SU-DHL-6 (cell line): Measurements from ENCODE around the gene FAM3B.

ENCODE experiments used
- H2AFZ ChIP-seq: fragments of 200-600 bp; sonication (generic); 2 replicates; pipeline ENCODE4 v1.6.1; 2014; ENCODE audit warnings: low read depth, mild to moderate bottlenecking, moderate library complexity, mixed read lengths, antibody characterized with exemption, low read length; ENCODE audit not compliant: severe bottlenecking
- H3F3A ChIP-seq: fragments of 200-600 bp; shearing (Covaris generic); 2 replicates; pipeline ENCODE4 v1.6.0; 2016; ENCODE audit warnings: antibody characterized with exemption, mild to moderate bottlenecking; ENCODE audit not compliant: insufficient read depth
- H3K27ac ChIP-seq: fragments of 200-600 bp; sonication (generic); 2 replicates; pipeline ENCODE4 v1.5.1; 2016; ENCODE audit warnings: low read depth, mild to moderate bottlenecking, low read length, moderate library complexity, mixed read lengths
- H3K27me3 ChIP-seq: fragments of 200-600 bp; sonication (generic), shearing (Covaris generic); 2 replicates; pipeline ENCODE4 v1.6.0; 2014; ENCODE audit warnings: mild to moderate bottlenecking, low read length
- H3K36me3 ChIP-seq: fragments of 200-600 bp; sonication (generic); 2 replicates; pipeline ENCODE4 v1.6.1; 2014; ENCODE audit warnings: mild to moderate bottlenecking, low read length, mixed read lengths
- H3K4me2 ChIP-seq: fragments of 300-600, 200-600 bp; shearing (Covaris generic), sonication (generic); 2 replicates; pipeline ENCODE4 v1.6.0; 2014; ENCODE audit warnings: low read length, low read depth, mild to moderate bottlenecking; ENCODE audit not compliant: poor library complexity, severe bottlenecking
- H3K4me3 ChIP-seq: fragments of 200-600 bp; sonication (generic); 2 replicates; pipeline ENCODE4 v1.5.1; 2014; ENCODE audit warnings: antibody characterized with exemption, low read length, mild to moderate bottlenecking, mixed read lengths; ENCODE audit not compliant: insufficient read depth, poor library complexity, severe bottlenecking
- H3K79me2 ChIP-seq: fragments of 200-600 bp; sonication (generic); 2 replicates; pipeline ENCODE4 v1.6.1; 2014; ENCODE audit warnings: mild to moderate bottlenecking, low read length, moderate library complexity; ENCODE audit not compliant: insufficient read depth
- H3K9ac ChIP-seq: fragments of 200-600 bp; sonication (generic); 2 replicates; pipeline ENCODE4 v1.7.0; 2014; ENCODE audit warnings: mild to moderate bottlenecking, low read length
- H3K9me2 ChIP-seq: fragments of 200-600 bp; sonication (generic); replicated peaks from 2 replicates; pipeline ENCODE4 v1.6.1; 2014; ENCODE audit warnings: low read length; ENCODE audit not compliant: insufficient read depth
- H3K9me3 ChIP-seq: fragments of 200-600 bp; sonication (generic); 2 replicates; pipeline ENCODE4 v1.6.1; 2014; ENCODE audit warnings: low read length, mixed read lengths; ENCODE audit not compliant: insufficient read depth
- H4K20me1 ChIP-seq: fragments of 200-600 bp; sonication (generic); 2 replicates; pipeline ENCODE4 v1.6.1; 2014; ENCODE audit warnings: low read depth, mild to moderate bottlenecking, antibody characterized with exemption, low read length, moderate library complexity, mixed read lengths
- CTCF ChIP-seq: fragments of 200-600 bp; sonication (generic); IDR thresholded peaks from one replicate; pipeline ENCODE4 v1.5.1; 2017; ENCODE audit warnings: antibody characterized with exemption, mild to moderate bottlenecking, low read length, moderate library complexity; ENCODE audit not compliant: insufficient read depth, poor library complexity, severe bottlenecking
- EZH2phosphoT487 ChIP-seq: fragments of 200-600 bp; sonication (generic), shearing (Covaris generic); conservative IDR thresholded peaks from 2 replicates; pipeline ENCODE4 v1.6.1; 2018; ENCODE audit warnings: mild to moderate bottlenecking, antibody characterized with exemption, low read length, moderate library complexity, mixed read lengths

The FAM3B gene

DNA sequence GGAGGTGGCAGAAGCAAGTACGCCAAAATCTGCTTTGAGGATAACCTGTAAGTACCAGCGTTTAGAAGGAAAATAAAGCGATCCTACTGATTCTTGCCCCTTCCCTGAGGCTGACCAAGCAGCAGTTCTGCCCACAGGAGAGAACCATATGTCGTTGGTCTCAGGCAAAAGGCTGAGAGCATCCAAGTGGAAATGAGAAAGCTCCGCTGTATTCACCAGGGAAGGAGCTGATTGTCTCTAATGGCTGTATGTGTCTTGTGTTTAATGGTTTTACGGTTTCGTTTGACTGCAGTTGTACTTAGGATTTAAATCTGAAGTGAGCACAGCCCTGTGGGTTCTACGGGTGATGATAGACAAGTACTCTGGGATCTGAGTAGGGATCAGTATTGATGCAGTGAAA, 21.9 kb downstream of the FAM3B start:
- H3K79me2 ChIP-seq, result no peaks in the 10 kb centered on the region
- H3K9me2 ChIP-seq, result no peaks in the 10 kb centered on the region
- H3F3A ChIP-seq, result no peaks in the 10 kb centered on the region
- H3K27me3 ChIP-seq, result no peaks in the 10 kb centered on the region
- no peak overlapping the region for H3K27ac ChIP-seq
- no peak overlapping the region for H3K9ac ChIP-seq
- TF ChIP-seq CTCF (no peak), EZH2phosphoT487 (no peak)
- no peaks in the 10 kb centered on the region for H4K20me1 ChIP-seq
- no peak overlapping the region for H3K4me2 ChIP-seq
- H3K9me3 ChIP-seq, result peaks cover 11% of the 10 kb centered on the region; the same call in 1 of the 2 replicates
- H3K36me3 ChIP-seq, result no peaks in the 10 kb centered on the region
- no peak overlapping the region for H3K4me3 ChIP-seq
- no peak overlapping the region for H2AFZ ChIP-seq

- H3K4me2 ChIP-seq, result no peak overlapping the region
- no peaks in the 10 kb centered on the region for H3K9me2 ChIP-seq
- H4K20me1 ChIP-seq, result no peaks in the 10 kb centered on the region
- H3F3A ChIP-seq, result no peaks in the 10 kb centered on the region
- H3K27ac ChIP-seq, result no peak overlapping the region
- no peaks in the 10 kb centered on the region for H3K36me3 ChIP-seq
- no peaks in the 10 kb centered on the region for H3K79me2 ChIP-seq
- peaks cover 11% of the 10 kb centered on the region; the same call in 1 of the 2 replicates for H3K9me3 ChIP-seq
- TF ChIP-seq EZH2phosphoT487 (no peak), CTCF (no peak)
- no peaks in the 10 kb centered on the region for H3K27me3 ChIP-seq
- no peak overlapping the region for H3K4me3 ChIP-seq
- H2AFZ ChIP-seq, result no peak overlapping the region
- no peak overlapping the region for H3K9ac ChIP-seq
Measured at GRCh38 chr21:41342035-41342434, 25.4 kb downstream of the FAM3B start.

GRCh38 chr21:41344146-41344545, 27.5 kb downstream of the FAM3B start:
- Histone ChIP-seq H3K4me3 (no peak overlapping the region), H3K4me2 (no peak overlapping the region), H3K36me3 (no peaks in the 10 kb centered on the region), H3K9me3 (peaks cover 11% of the 10 kb centered on the region; the same call in 1 of the 2 replicates), H2AFZ (no peak overlapping the region), H3K9ac (no peak overlapping the region), H3F3A (no peaks in the 10 kb centered on the region), H3K79me2 (no peaks in the 10 kb centered on the region), H3K27me3 (no peaks in the 10 kb centered on the region), H4K20me1 (no peaks in the 10 kb centered on the region), H3K27ac (no peak overlapping the region), H3K9me2 (no peaks in the 10 kb centered on the region)
- TF ChIP-seq CTCF (no peak), EZH2phosphoT487 (no peak)
